MCF 10A (cell line): ENCODE data around the gene AHSA1. TPM values are rescaled to one million over a fixed set of nuclear protein-coding genes. Genes with fewer than 3 reads are reported as not detected.

Experiments used
- BruUV-seq: library from RNA; stranded (reverse); fragments of 400-500 nt; replicated peaks from 2 replicates; lab custom pipeline; 2021; lab: Mats Ljungman, UMichigan
- CTCF ChIA-PET: fragments of 300-600 bp; sonication (Branson Sonifier 250); formaldehyde crosslinking; extraction: SDS; loops from one replicate; lab custom pipeline; 2021; ENCODE audit warnings: antibody characterized with exemption, inconsistent platforms; lab: Yijun Ruan, JAX
- POLR2A ChIA-PET: fragments of 300-600, 350-650 bp; sonication (Branson Sonifier 250); formaldehyde crosslinking; extraction: SDS; loops from one replicate; lab custom pipeline; 2020; ENCODE audit warnings: antibody characterized with exemption, inconsistent platforms; lab: Yijun Ruan, JAX
- DNase-seq: peaks from one replicate; pipeline ENCODE4 v3.0.0-alpha.2; 2018; ENCODE audit not compliant: unreplicated experiment
- H3K27ac Mint-ChIP-seq: one replicate; pipeline ENCODE4 v1.8.0; 2022; ENCODE audit warnings: mild to moderate bottlenecking, low read depth, mixed read lengths; ENCODE audit not compliant: unreplicated experiment
- H3K27me3 Mint-ChIP-seq: one replicate; pipeline ENCODE4 v1.8.0; 2022; ENCODE audit warnings: mixed read lengths; ENCODE audit not compliant: insufficient read depth, unreplicated experiment
- H3K36me3 Mint-ChIP-seq: one replicate; pipeline ENCODE4 v1.8.0; 2022; ENCODE audit warnings: mild to moderate bottlenecking, moderate library complexity, mixed read lengths; ENCODE audit not compliant: insufficient read depth, unreplicated experiment
- H3K4me1 Mint-ChIP-seq: one replicate; pipeline ENCODE4 v1.8.0; 2022; ENCODE audit warnings: mixed read lengths; ENCODE audit not compliant: insufficient read depth, unreplicated experiment
- H3K4me3 Mint-ChIP-seq: one replicate; pipeline ENCODE4 v1.8.0; 2022; ENCODE audit warnings: mild to moderate bottlenecking, moderate library complexity, mixed read lengths; ENCODE audit not compliant: unreplicated experiment
- H3K9me3 Mint-ChIP-seq: one replicate; pipeline ENCODE4 v1.8.0; 2022; ENCODE audit warnings: mixed read lengths; ENCODE audit not compliant: unreplicated experiment
- CTCF ChIP-seq: fragments of 200-600 bp; IDR thresholded peaks from one replicate; pipeline ENCODE4 v1.8.0; 2022; ENCODE audit warnings: antibody characterized with exemption, mild to moderate bottlenecking; ENCODE audit not compliant: unreplicated experiment
- intact Hi-C: fragments of 100-400 bp; cut with micrococcal nuclease; formaldehyde crosslinking; loops from 2 replicates; pipeline ENCODE4 v1.14.1; 2022
- total RNA-seq: library from RNA; stranded (reverse); gene quantifications from 2 replicates; pipeline ENCODE4 v1.2.3, GENCODE V29; 2022

Gene AHSA1
- total RNA-seq, 1 experiment from 2014 or later = 78.5 TPM

- H3K36me3 Mint-ChIP-seq = peaks cover 5% of the 10 kb centered on the region
- CTCF ChIA-PET = no interaction called here
- no peaks in the 10 kb centered on the region for H3K4me1 Mint-ChIP-seq
- H3K9me3 Mint-ChIP-seq = no peaks in the 10 kb centered on the region
- TF ChIP-seq CTCF = no peak
- intact Hi-C loops = no loop called here
- peaks cover 12% of the 10 kb centered on the region for H3K27me3 Mint-ChIP-seq
- no peak overlapping the region for H3K4me3 Mint-ChIP-seq
- DNase-seq = no peak
- H3K27ac Mint-ChIP-seq = no peak overlapping the region
- POLR2A ChIA-PET = interaction anchor here (0.5 kb wide), 1 partner anchor 18 kb away, joined by 4 read pairs; no protein-coding TSS in a partner anchor
- no TSS peak for BruUV-seq
Measured at GRCh38 chr14:77475432-77476115, 17.7 kb downstream of the AHSA1 start.

- ChIA-PET CTCF (interaction anchor here (0.6 to 1.4 kb wide), 3 partner anchors 73 to 261 kb away, joined by 3 to 7 read pairs (median 3); no protein-coding TSS in a partner anchor), POLR2A (interaction anchor here (1.0 kb wide), 1 partner anchor 30 kb away, joined by 3 read pairs; no protein-coding TSS in a partner anchor)
- no peak overlapping the region for H3K27ac Mint-ChIP-seq
- no peaks in the 10 kb centered on the region for H3K4me1 Mint-ChIP-seq
- no peak overlapping the region for H3K4me3 Mint-ChIP-seq
- no peaks in the 10 kb centered on the region for H3K36me3 Mint-ChIP-seq
- no peaks in the 10 kb centered on the region for H3K9me3 Mint-ChIP-seq
- BruUV-seq = no TSS peak
- H3K27me3 Mint-ChIP-seq = peaks cover 12% of the 10 kb centered on the region
- TF ChIP-seq CTCF = no peak
- DNase-seq = no peak
- intact Hi-C loops = no loop called here
Measured at GRCh38 chr14:77478029-77478428, 20.1 kb downstream of the AHSA1 start.

GRCh38 chr14:77478796-77479195 is 20.9 kb downstream of the AHSA1 start:
- no peak for TF ChIP-seq CTCF
- Mint-ChIP-seq H3K27ac (no peak overlapping the region), H3K4me1 (no peaks in the 10 kb centered on the region), H3K4me3 (no peak overlapping the region), H3K36me3 (no peaks in the 10 kb centered on the region), H3K27me3 (peaks cover 11% of the 10 kb centered on the region), H3K9me3 (no peaks in the 10 kb centered on the region)
- CTCF ChIA-PET = interaction anchor here (0.6 to 1.4 kb wide), 3 partner anchors 20 to 260 kb away, joined by 3 to 4 read pairs (median 3); no protein-coding TSS in a partner anchor
- no TSS peak for BruUV-seq
- POLR2A ChIA-PET = interaction anchor here (1.0 kb wide), 1 partner anchor 30 kb away, joined by 3 read pairs; no protein-coding TSS in a partner anchor
- no peak for DNase-seq
- intact Hi-C loops = no loop called here

GRCh38 chr14:77482422-77482821 is 24.5 kb downstream of the AHSA1 start:
- DNase-seq = no peak
- H3K4me1 Mint-ChIP-seq = no peaks in the 10 kb centered on the region
- no peaks in the 10 kb centered on the region for H3K36me3 Mint-ChIP-seq
- no TSS peak for BruUV-seq
- ChIA-PET CTCF (interaction anchor here (0.8 kb wide), 1 partner anchor 216 kb away, joined by 9 read pairs; no protein-coding TSS in a partner anchor), POLR2A (no interaction called here)
- H3K9me3 Mint-ChIP-seq = no peaks in the 10 kb centered on the region
- H3K27ac Mint-ChIP-seq = no peak overlapping the region
- no peak overlapping the region for H3K4me3 Mint-ChIP-seq
- no peaks in the 10 kb centered on the region for H3K27me3 Mint-ChIP-seq
- intact Hi-C loops = no loop called here
- TF ChIP-seq CTCF = no peak
